ENCODE data around the gene PDP2.

The PDP2 gene

GRCh38 chr16:66856184-66856730, 24.1 kb upstream of the PDP2 start:
- no peak for TF ChIP-seq SPI1 (IDR thresholded peaks at IDR 0.05; ENCODE audit: borderline replicate concordance, low read depth)
- no peak for TF ChIP-seq GABPA (IDR thresholded peaks at IDR 0.05; ENCODE audit: low read depth)
- TF ChIP-seq REST (IDR thresholded peaks at IDR 0.05; ENCODE audit: insufficient replicate concordance, low read depth), result no peak
- TF ChIP-seq CTCF (IDR thresholded peaks at IDR 0.05; ENCODE audit: insufficient read depth, low read length), result no peak
- no peak for TF ChIP-seq POLR2AphosphoS5 (IDR thresholded peaks at IDR 0.05; ENCODE audit: low read depth)
- Histone ChIP-seq H3K27ac (replicated peaks) (no peak overlapping the region), H3K27me3 (ENCODE audit: insufficient read depth, poor library complexity, severe bottlenecking) (no peaks in the 10 kb centered on the region), H3K4me3 (replicated peaks; ENCODE audit: insufficient read depth, low read length) (no peak overlapping the region)
- DNase-seq (ENCODE audit: low read depth in 1 of 2, low spot score in 1 of 2), result no peak

GRCh38 chr16:66856801-66857200, 23.5 kb upstream of the PDP2 start:
- Histone ChIP-seq H3K4me3 (replicated peaks; ENCODE audit: insufficient read depth, low read length) (no peak overlapping the region), H3K27ac (replicated peaks) (no peak overlapping the region), H3K27me3 (ENCODE audit: insufficient read depth, poor library complexity, severe bottlenecking) (no peaks in the 10 kb centered on the region)
- TF ChIP-seq CTCF (IDR thresholded peaks at IDR 0.05; ENCODE audit: insufficient read depth, low read length), result no peak
- TF ChIP-seq GABPA (IDR thresholded peaks at IDR 0.05; ENCODE audit: low read depth), result no peak
- DNase-seq (ENCODE audit: low read depth in 1 of 2, low spot score in 1 of 2), result no peak

- Histone ChIP-seq H3K27me3 (ENCODE audit: insufficient read depth, poor library complexity, severe bottlenecking) (no peaks in the 10 kb centered on the region), H3K27ac (replicated peaks) (no peak overlapping the region), H3K4me3 (replicated peaks; ENCODE audit: insufficient read depth, low read length) (no peak overlapping the region)
- no peak for DNase-seq (ENCODE audit: low read depth in 1 of 2, low spot score in 1 of 2)
- TF ChIP-seq CTCF (IDR thresholded peaks at IDR 0.05; ENCODE audit: insufficient read depth, low read length) (no peak), GABPA (IDR thresholded peaks at IDR 0.05; ENCODE audit: low read depth) (no peak), POLR2AphosphoS5 (IDR thresholded peaks at IDR 0.05; ENCODE audit: low read depth) (no peak), REST (IDR thresholded peaks at IDR 0.05; ENCODE audit: insufficient replicate concordance, low read depth) (no peak), SPI1 (IDR thresholded peaks at IDR 0.05; ENCODE audit: borderline replicate concordance, low read depth) (no peak)
These were observed 22.9 kb upstream of the PDP2 start for GRCh38 chr16:66857437-66857836.

GRCh38 chr16:66858740-66859396, 21.4 kb upstream of the PDP2 start:
- Histone ChIP-seq H3K27me3 (ENCODE audit: insufficient read depth, poor library complexity, severe bottlenecking) (no peaks in the 10 kb centered on the region), H3K4me3 (replicated peaks; ENCODE audit: insufficient read depth, low read length) (no peak overlapping the region), H3K27ac (replicated peaks) (no peak overlapping the region)
- no peak for DNase-seq (ENCODE audit: low read depth in 1 of 2, low spot score in 1 of 2)
- TF ChIP-seq CTCF (IDR thresholded peaks at IDR 0.05; ENCODE audit: insufficient read depth, low read length), result no peak
- TF ChIP-seq POLR2AphosphoS5 (IDR thresholded peaks at IDR 0.05; ENCODE audit: low read depth), result no peak
- TF ChIP-seq GABPA (IDR thresholded peaks at IDR 0.05; ENCODE audit: low read depth), result no peak
- no peak for TF ChIP-seq REST (IDR thresholded peaks at IDR 0.05; ENCODE audit: insufficient replicate concordance, low read depth)
- no peak for TF ChIP-seq SPI1 (IDR thresholded peaks at IDR 0.05; ENCODE audit: borderline replicate concordance, low read depth)

Data from HL-60 (cell line).